D721Med (cell line): Measurements from ENCODE around the gene CA11.

ENCODE experiments used
- DNase-seq: peaks from one replicate; pipeline ENCODE4 v3.0.0; 2011; ENCODE audit warnings: low spot score; ENCODE audit not compliant: insufficient read length
- FAIRE-seq: peaks from 2 replicates; lab custom pipeline; 2011; peaks lifted over from hg19 to GRCh38; lab: Jason Lieb, UNC
- TF ChIP-seq, protein P1 (sequence below): IDR thresholded peaks from 2 replicates; pipeline ENCODE4 v1.5.1; 2012; ENCODE audit warnings: mild to moderate bottlenecking, control low read depth; ENCODE audit not compliant: insufficient read depth; ENCODE audit errors: missing control alignments

Gene CA11

DNA sequence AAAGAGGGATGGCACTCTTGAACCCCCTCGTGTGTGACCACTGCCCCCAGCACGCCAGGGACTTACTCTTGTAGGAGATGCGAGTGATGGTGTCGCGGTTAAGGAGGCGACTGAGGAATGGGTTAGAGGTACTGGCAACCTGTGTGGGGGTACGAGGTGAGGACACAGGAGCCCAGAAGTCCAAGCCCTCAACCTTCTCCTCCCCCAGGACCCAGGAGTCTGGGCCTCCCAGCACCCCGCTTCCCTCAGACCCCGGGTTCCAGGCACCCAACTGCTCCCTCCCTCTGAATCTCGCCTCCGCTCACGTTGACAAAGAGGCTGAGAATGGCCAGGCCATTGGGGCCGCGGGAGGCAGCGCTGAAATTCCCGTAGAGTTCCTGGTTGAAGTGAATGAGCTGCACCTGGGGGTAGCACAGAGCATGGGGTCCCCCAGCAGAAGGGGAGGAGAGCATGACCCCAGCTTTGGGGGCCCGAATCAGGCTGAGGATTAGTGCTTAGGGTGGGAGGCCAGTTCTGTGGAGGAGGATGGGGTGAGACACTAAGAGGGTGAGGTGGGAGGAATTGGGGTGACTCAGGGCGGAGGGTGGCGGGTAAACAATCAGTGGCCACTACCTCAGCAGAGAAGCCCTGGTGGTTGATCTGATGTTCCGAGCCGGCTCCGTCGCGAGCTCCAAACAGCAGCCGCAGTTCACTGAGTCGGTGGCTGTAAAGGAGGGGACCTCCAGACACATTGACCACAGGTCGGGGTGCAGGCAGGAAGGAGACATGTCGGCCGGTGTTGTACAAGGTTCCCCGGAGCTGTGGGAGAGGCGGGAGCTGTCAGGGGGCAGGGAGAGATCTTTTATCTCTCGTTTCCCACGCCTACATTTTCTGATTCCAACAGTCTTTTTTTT is 6.3 kb downstream of the CA11 start:
- DNase-seq (no peak), FAIRE-seq (no peak)
- TF ChIP-seq, protein P1, sequence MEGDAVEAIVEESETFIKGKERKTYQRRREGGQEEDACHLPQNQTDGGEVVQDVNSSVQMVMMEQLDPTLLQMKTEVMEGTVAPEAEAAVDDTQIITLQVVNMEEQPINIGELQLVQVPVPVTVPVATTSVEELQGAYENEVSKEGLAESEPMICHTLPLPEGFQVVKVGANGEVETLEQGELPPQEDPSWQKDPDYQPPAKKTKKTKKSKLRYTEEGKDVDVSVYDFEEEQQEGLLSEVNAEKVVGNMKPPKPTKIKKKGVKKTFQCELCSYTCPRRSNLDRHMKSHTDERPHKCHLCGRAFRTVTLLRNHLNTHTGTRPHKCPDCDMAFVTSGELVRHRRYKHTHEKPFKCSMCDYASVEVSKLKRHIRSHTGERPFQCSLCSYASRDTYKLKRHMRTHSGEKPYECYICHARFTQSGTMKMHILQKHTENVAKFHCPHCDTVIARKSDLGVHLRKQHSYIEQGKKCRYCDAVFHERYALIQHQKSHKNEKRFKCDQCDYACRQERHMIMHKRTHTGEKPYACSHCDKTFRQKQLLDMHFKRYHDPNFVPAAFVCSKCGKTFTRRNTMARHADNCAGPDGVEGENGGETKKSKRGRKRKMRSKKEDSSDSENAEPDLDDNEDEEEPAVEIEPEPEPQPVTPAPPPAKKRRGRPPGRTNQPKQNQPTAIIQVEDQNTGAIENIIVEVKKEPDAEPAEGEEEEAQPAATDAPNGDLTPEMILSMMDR, result no peak

DNA sequence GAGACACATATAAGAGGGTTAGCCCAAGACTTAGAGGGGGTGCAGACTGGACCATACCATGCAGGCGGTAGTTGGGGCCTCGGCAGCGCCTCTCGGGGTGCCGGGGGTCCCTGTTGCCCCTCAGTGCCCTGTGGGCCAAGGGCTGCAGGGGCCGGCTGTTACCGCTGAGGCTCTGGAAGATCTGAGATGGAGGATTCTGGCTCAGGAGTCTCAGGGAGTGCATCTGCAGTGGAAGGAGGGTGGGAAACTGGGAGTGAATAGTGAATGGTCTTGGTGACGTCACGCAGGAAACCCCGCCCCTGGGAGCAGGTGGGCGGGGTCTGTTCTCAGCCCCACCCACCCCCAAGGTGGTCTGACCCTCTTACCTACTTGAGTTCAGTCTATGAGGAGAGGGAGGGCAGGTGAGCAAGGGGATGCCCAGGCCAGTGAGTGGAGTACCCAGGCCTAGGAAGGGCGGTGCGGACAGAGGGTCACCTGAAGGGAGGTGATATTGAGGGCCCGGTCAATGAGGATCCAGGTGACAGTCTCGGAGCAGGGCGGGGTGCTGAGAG is 7.1 kb downstream of the CA11 start:
- TF ChIP-seq, protein P1, result no peak
- FAIRE-seq (no peak), DNase-seq (no peak)

DNA sequence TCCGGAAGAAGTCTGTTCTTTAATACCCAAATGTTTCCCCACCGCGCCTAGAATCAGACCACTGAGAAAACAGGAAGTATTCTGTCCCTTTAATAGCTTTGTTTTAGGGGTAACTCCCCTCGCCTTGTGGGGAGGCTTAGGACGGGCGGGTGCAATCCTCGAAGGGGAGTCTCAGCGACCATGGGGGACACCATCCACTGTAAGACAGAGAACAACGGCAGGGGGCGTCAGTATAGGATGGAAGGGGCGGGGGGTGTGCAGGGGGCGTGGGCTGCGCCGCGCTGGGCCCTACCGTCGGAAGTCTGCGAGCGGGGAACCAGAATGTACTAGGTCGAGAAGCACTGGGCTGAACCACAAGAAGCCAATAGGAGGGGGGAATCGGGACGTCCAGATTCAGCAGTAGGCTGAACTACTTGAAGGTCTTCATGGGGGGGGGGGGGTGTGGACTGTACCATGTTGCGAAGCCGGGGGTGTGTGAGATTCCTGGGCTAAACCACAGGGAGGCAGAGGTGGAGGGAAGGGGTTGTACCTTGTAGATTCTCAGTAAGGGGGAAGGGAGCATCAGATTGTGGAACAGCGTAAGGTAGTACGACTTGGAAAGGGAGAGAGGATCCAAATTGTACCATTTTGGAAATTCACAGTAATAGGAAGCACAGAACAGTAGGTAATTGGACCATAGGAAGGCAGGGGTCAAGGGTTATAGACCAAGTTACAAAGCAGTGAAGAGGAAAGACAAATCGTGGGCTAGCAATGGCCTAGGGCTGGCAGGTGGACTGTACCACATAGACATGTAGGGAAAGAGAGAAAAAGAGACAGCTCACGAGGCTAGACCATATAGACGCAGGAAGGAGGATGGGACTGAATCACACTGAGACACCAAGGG is 7.8 kb downstream of the CA11 start:
- TF ChIP-seq, protein P1, result peak; percentile 5
- DNase-seq, result peak; percentile 67
- no peak for FAIRE-seq

DNA sequence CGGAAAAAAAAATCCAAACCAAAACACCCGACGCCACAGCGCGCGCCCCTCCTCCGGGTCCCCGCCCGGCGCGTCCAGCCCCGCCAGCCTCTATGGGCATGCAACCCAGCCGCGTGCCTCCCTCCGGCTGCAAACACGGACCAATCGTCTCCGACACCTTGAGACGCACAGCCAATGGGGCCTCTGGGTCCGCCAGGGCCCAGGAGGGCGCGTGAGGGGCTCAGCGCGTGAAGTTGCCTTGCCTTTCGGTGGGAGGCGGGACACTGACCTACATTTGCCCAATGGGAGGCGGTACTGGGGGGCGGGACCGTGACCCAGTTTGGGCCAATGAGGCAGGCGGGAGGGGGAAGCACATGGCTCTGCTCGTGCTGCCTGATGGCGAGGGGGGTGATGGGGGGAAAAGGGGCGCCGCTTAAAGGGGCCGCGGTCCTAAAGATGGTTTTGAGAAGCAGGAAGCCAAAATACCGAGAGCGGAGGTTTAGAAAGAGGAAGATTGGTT is 8.5 kb downstream of the CA11 start:
- DNase-seq (peak; percentile 80), FAIRE-seq (no peak)
- TF ChIP-seq, protein P1, result no peak

DNA sequence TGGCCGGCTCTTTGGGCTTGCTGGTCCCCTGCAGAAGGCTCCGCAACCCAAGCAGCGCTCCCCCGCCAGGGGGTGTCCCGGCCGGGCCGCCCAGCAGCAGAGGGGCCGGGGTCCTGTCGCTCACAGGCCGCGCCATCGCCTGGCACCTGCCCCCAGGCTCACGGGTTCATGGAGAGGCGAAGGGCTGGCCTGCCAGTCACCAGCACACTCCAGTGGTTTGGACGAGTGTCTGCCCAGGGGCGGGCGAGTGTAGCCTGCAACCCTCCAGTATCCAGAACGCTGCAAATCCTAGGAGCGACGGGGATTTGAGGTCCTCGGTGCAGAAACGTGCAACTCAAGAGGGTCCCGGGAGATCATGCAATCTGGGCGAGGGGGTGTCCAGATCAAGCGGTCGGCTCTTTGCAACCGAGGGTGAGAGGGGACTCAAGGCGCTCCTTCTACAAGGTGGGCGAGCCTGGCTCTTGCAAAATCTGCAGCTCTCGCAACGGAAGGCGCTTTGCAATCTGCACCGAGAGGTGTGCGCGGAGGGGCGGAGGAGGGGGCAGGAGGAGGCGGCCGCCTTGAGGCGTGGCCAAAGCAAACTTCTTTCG is 9.0 kb downstream of the CA11 start, which contains the start of gene DBP:
TSS of gene DBP (minus strand) at position 521 of the 590 bp plus-strand sequence. CDS start at position 136, 385 bp downstream.
- no peak for DNase-seq
- no peak for FAIRE-seq
- TF ChIP-seq, protein P1, result no peak

DNA sequence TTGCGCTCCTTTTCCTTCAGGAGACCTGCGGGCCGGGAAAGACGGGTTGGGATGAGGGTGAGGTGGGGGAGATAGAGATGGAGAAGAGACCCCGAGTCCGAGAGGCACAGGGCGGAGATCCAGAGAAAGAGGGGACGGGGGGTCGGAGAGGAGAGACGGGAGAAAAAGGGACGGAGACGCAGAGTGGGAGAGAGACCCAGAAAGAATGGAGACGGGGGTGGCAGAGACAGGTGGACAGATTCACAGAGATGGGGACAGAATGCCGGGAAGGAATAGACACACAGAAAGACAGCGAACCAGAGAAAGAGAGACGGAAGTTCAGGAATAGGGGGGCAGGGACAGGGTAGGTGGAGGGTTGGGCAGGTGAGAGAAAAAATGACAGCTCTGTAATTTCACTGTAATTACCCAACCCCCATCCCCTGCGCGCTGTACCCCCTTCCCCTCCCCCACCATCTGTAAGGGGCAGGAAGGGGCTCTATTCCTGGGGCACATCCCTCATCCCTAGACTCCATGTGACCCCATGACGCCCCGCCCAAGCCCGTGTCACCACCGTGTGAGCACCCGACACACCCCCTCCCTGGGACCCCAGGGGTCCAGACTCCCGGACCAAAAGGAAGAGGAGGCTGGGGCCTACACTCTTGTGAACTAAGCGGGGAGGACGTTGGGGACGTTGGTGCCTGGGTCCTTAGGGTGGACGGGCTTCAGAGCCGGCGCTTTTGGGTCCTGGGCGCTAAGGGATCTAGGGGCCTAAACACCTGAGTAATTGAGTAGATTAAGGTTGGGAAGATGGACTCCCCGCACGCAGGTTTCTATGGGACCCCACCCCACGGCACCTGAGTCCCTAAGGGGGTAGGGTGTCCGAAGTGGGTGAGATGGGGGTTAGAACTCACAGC is 9.8 kb downstream of the CA11 start:
- TF ChIP-seq, protein P1, result no peak
- no peak for DNase-seq
- no peak for FAIRE-seq
